Keratinocyte (primary cell): Measurements from ENCODE around the gene TUFT1. TPM values are rescaled to one million over a fixed set of nuclear protein-coding genes. Genes with fewer than 3 reads are reported as not detected.

ENCODE experiments used
- DNase-seq: peaks from one replicate; pipeline ENCODE4 v3.0.0-alpha.2; 2011; ENCODE audit warnings: low read depth, missing footprints, low spot score
- FAIRE-seq: peaks from 2 replicates; lab custom pipeline; 2011; peaks lifted over from hg19 to GRCh38; lab: Jason Lieb, UNC
- H2AFZ ChIP-seq: 2 replicates; pipeline ENCODE4 v1.6.0; 2012; ENCODE audit warnings: low read length, control low read depth, inconsistent platforms; ENCODE audit not compliant: control insufficient read depth
- H3K27ac ChIP-seq: 2 replicates; pipeline ENCODE4 v1.5.1; 2011; ENCODE audit warnings: low read length; ENCODE audit not compliant: control insufficient read depth, insufficient read depth
- H3K27me3 ChIP-seq: 3 replicates; pipeline ENCODE4 v1.6.0; 2011; ENCODE audit warnings: low read length; ENCODE audit not compliant: control insufficient read depth, insufficient read depth; ENCODE audit errors: extremely low read depth
- H3K36me3 ChIP-seq, 2 experiments: 2 replicates in 1 of 2; 3 replicates in 1 of 2; pipeline ENCODE4 v1.5.1; 2011; ENCODE audit warnings: low read length in 2 of 2, mild to moderate bottlenecking in 1 of 2; ENCODE audit not compliant: control insufficient read depth in 2 of 2, insufficient read depth in 2 of 2; ENCODE audit errors: extremely low read depth in 1 of 2
- H3K4me1 ChIP-seq: 3 replicates; pipeline ENCODE4 v1.5.1; 2011; ENCODE audit warnings: low read length; ENCODE audit not compliant: control insufficient read depth, insufficient read depth; ENCODE audit errors: extremely low read depth
- H3K4me2 ChIP-seq: 3 replicates; pipeline ENCODE4 v1.6.0; 2011; ENCODE audit warnings: low read depth, low read length; ENCODE audit not compliant: control insufficient read depth, insufficient read depth; ENCODE audit errors: extremely low read depth
- H3K4me3 ChIP-seq, 3 experiments: fragments of 200-600 bp in 1 of 3; sonication (generic) in 1 of 3; 2 replicates in 2 of 3; 3 replicates in 1 of 3; pipeline ENCODE4 v1.5.1; 2011 to 2016; ENCODE audit warnings: low read length in 3 of 3, mild to moderate bottlenecking in 3 of 3, control low read depth in 2 of 3, inconsistent platforms in 1 of 3, low read depth in 1 of 3, mixed read lengths in 1 of 3, mixed run types in 1 of 3, moderate library complexity in 1 of 3; ENCODE audit not compliant: control insufficient read depth in 2 of 3, insufficient read depth in 2 of 3; ENCODE audit errors: extremely low read depth in 1 of 3
- H3K79me2 ChIP-seq: 2 replicates; pipeline ENCODE4 v1.6.0; 2012; ENCODE audit warnings: low read length; ENCODE audit not compliant: control insufficient read depth, insufficient read depth
- H3K9ac ChIP-seq: 3 replicates; pipeline ENCODE4 v1.6.0; 2011; ENCODE audit warnings: low read length; ENCODE audit not compliant: control insufficient read depth, insufficient read depth; ENCODE audit errors: extremely low read depth
- H3K9me1 ChIP-seq: 3 replicates; pipeline ENCODE4 v1.6.0; 2011; ENCODE audit warnings: low read length; ENCODE audit not compliant: control insufficient read depth, insufficient read depth; ENCODE audit errors: extremely low read depth
- H3K9me3 ChIP-seq: 2 replicates; pipeline ENCODE4 v1.5.1; 2012; ENCODE audit warnings: low read depth, low read length; ENCODE audit not compliant: control insufficient read depth
- H4K20me1 ChIP-seq: 3 replicates; pipeline ENCODE4 v1.6.0; 2011; ENCODE audit warnings: low read length; ENCODE audit not compliant: control insufficient read depth, insufficient read depth; ENCODE audit errors: extremely low read depth
- EZH2 ChIP-seq: IDR thresholded peaks from one replicate; pipeline ENCODE4 v1.6.1; 2012; ENCODE audit warnings: inconsistent platforms, mild to moderate bottlenecking, low read length, moderate library complexity
- dilution Hi-C: fragments of 300-500 bp; cut with MboI; formaldehyde crosslinking; loops from one replicate; pipeline ENCODE4 v1.7.0; 2020; ENCODE audit warnings: low sequenced_read_pairs; ENCODE audit not compliant: extremely low pct_ligation_motif_present
- polyA plus RNA-seq, 5 experiments: library from polyadenylated mRNA; depleted of rRNA in 3 of 5; stranded (reverse) in 3 of 5; stranded (forward) in 1 of 5; unstranded in 1 of 5; fragments of >200 nt; gene quantifications; 1 replicate in 1 of 5; 2 replicates in 3 of 5; 3 replicates in 1 of 5; pipeline versions ENCODE4 v1.2.1 to v1.2.3, GENCODE V29; 2011 to 2012; ENCODE audit warnings: missing spikeins in 2 of 5, low read depth in 1 of 5, low replicate concordance in 1 of 5
- TF ChIP-seq, protein P1 (sequence below), 3 experiments: IDR thresholded peaks in 1 of 3; conservative IDR thresholded peaks in 1 of 3; optimal IDR thresholded peaks in 1 of 3; 2 replicates in 2 of 3; 3 replicates in 1 of 3; pipeline versions ENCODE3 to v1.5.1; 2011; ENCODE audit warnings: low read length in 3 of 3, mild to moderate bottlenecking in 3 of 3, moderate library complexity in 2 of 3, control low read depth in 1 of 3, inconsistent platforms in 1 of 3; ENCODE audit not compliant: insufficient read depth in 2 of 3; ENCODE audit errors: extremely low read depth in 1 of 3

TUFT1 gene
- polyA plus RNA-seq, 1 donor (not counting 4 experiments of a cell fraction or from before 2014, with no cell fraction given), result 70.0 TPM

GRCh38 chr1:151612501-151613281 lies 72.6 kb downstream of the TUFT1 start:
- Histone ChIP-seq H3K79me2 (peaks cover 21% of the 10 kb centered on the region), H4K20me1 (no peaks in the 10 kb centered on the region), H3K27ac (peak overlapping the region; percentile 4), H3K4me3 (peak overlapping the region; percentile 79 to 91 (median 85)), H3K4me1 (peaks cover 36% of the 10 kb centered on the region), H3K4me2 (peak overlapping the region; percentile 84), H3K27me3 (no peaks in the 10 kb centered on the region), H3K9me3 (no peaks in the 10 kb centered on the region), H2AFZ (peak overlapping the region; percentile 71), H3K9ac (peak overlapping the region; percentile 81), H3K36me3 (no peaks in the 10 kb centered on the region), H3K9me1 (no peaks in the 10 kb centered on the region)
- dilution Hi-C loops, result no loop called here
- DNase-seq (no peak), FAIRE-seq (no peak)
- TF ChIP-seq, protein P1, sequence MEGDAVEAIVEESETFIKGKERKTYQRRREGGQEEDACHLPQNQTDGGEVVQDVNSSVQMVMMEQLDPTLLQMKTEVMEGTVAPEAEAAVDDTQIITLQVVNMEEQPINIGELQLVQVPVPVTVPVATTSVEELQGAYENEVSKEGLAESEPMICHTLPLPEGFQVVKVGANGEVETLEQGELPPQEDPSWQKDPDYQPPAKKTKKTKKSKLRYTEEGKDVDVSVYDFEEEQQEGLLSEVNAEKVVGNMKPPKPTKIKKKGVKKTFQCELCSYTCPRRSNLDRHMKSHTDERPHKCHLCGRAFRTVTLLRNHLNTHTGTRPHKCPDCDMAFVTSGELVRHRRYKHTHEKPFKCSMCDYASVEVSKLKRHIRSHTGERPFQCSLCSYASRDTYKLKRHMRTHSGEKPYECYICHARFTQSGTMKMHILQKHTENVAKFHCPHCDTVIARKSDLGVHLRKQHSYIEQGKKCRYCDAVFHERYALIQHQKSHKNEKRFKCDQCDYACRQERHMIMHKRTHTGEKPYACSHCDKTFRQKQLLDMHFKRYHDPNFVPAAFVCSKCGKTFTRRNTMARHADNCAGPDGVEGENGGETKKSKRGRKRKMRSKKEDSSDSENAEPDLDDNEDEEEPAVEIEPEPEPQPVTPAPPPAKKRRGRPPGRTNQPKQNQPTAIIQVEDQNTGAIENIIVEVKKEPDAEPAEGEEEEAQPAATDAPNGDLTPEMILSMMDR (optimal IDR thresholded peaks at IDR 0.05 in 1 of 3, IDR thresholded peaks at IDR 0.05 in 1 of 3, conservative IDR thresholded peaks at IDR 0.05 in 1 of 3; ENCODE audit: extremely low read depth in 1 of 3, insufficient read depth in 2 of 3, low read length in 3 of 3), result no peak
- no peak for TF ChIP-seq EZH2

GRCh38 chr1:151613282-151613780 lies 73.2 kb downstream of the TUFT1 start:
- no peak for FAIRE-seq
- H2AFZ ChIP-seq, result no peak overlapping the region
- peaks cover 26% of the 10 kb centered on the region for H3K79me2 ChIP-seq
- peak overlapping the region; percentile 84 for H3K4me2 ChIP-seq
- H3K27me3 ChIP-seq, result no peaks in the 10 kb centered on the region
- dilution Hi-C loops, result no loop called here
- H3K27ac ChIP-seq, result no peak overlapping the region
- no peak for DNase-seq
- H4K20me1 ChIP-seq, result no peaks in the 10 kb centered on the region
- peak overlapping the region; percentile 81 for H3K9ac ChIP-seq
- H3K4me3 ChIP-seq, result peak overlapping the region; percentile 79 to 91 (median 85)
- H3K4me1 ChIP-seq, result peaks cover 32% of the 10 kb centered on the region
- no peak for TF ChIP-seq EZH2
- TF ChIP-seq, protein P1 (optimal IDR thresholded peaks at IDR 0.05 in 1 of 3, IDR thresholded peaks at IDR 0.05 in 1 of 3, conservative IDR thresholded peaks at IDR 0.05 in 1 of 3; ENCODE audit: extremely low read depth in 1 of 3, insufficient read depth in 2 of 3, low read length in 3 of 3), result no peak
- H3K36me3 ChIP-seq, result no peaks in the 10 kb centered on the region
- H3K9me1 ChIP-seq, result no peaks in the 10 kb centered on the region
- H3K9me3 ChIP-seq, result no peaks in the 10 kb centered on the region
